Sigmoid colon (tissue), 7 donors: ENCODE data around the gene ALB. TPM values are rescaled to one million over a fixed set of nuclear protein-coding genes. Genes with fewer than 3 reads are reported as not detected.

Source experiments
- DNase-seq: peaks from one replicate; pipeline ENCODE4 v3.0.0-alpha.2; 2019
- H3K27ac ChIP-seq, 4 donors: fragments of 200-600 bp; sonication (generic); one replicate each; pipeline ENCODE4 v1.5.1; 2016 to 2019; ENCODE audit warnings: mild to moderate bottlenecking in 1 of 4
- H3K27me3 ChIP-seq, 3 donors: fragments of 200-600 bp; sonication (generic); one replicate each; pipeline ENCODE4 v1.5.1; 2019; ENCODE audit warnings: mild to moderate bottlenecking in 1 of 3
- H3K36me3 ChIP-seq, 4 donors: fragments of 200-600 bp; sonication (generic); one replicate each; pipeline ENCODE4 v1.5.1; 2016 to 2019
- H3K4me1 ChIP-seq, 4 donors: fragments of 200-600 bp; sonication (generic); one replicate each; pipeline ENCODE4 v1.5.1; 2017 to 2019
- H3K4me3 ChIP-seq, 4 donors: fragments of 200-600 bp; sonication (generic); one replicate each; pipeline ENCODE4 v1.5.1; 2017 to 2019; ENCODE audit warnings: mild to moderate bottlenecking in 2 of 4, moderate library complexity in 1 of 4
- H3K9me3 ChIP-seq, 4 donors: fragments of 200-600 bp in 3 of 4; sonication (generic) in 3 of 4; one replicate each; pipeline versions ENCODE4 v1.5.1 to v1.6.1; 2013 to 2019
- CTCF ChIP-seq, 4 experiments: fragments of 450-650 bp in 3 of 4; fragments of 200-600 bp in 1 of 4; IDR thresholded peaks; one replicate each; pipeline ENCODE4 v1.5.1; 2016 to 2019; ENCODE audit warnings: antibody characterized with exemption in 4 of 4, mild to moderate bottlenecking in 3 of 4, moderate library complexity in 2 of 4
- EP300 ChIP-seq, 4 donors: sonication (generic); formaldehyde crosslinking; IDR thresholded peaks; one replicate each; pipeline ENCODE4 v1.6.1; 2017; ENCODE audit warnings: antibody characterized with exemption in 4 of 4
- POLR2A ChIP-seq, 2 donors: fragments of 450-650 bp; IDR thresholded peaks; one replicate each; pipeline ENCODE4 v1.6.1; 2016; ENCODE audit warnings: antibody characterized with exemption in 2 of 2, mild to moderate bottlenecking in 2 of 2, moderate library complexity in 2 of 2
- POLR2AphosphoS5 ChIP-seq, 4 donors: sonication (generic); formaldehyde crosslinking; IDR thresholded peaks; one replicate each; pipeline ENCODE4 v1.6.1; 2017; ENCODE audit warnings: antibody characterized with exemption in 4 of 4
- WGBS, 2 donors: extraction: QIAGEN DNeasy Blood & Tissue Kit; methylation state at CpG; one replicate each; pipeline ENCODE4 v1.1.7; 2013; 5-methylcytosine and 5-hydroxymethylcytosine counted together
- intact Hi-C: fragments of 100-400 bp; cut with DNase I; formaldehyde crosslinking; loops from one replicate; pipeline ENCODE4 v1.15.1; 2023
- polyA plus RNA-seq, 3 donors: library from polyadenylated mRNA; stranded (reverse); fragments of 200-250 nt; gene quantifications; one replicate each; pipeline ENCODE4 v1.2.3, GENCODE V29; 2013
- total RNA-seq, 4 donors: library from RNA; depleted of rRNA; stranded (reverse); fragments of >200 nt; gene quantifications; one replicate each; pipeline ENCODE4 v1.1.0, GENCODE V29; 2016
- donor health status: healthy with polysubstance abuse.
- donor health status: Bipolar disorder and iron deficiency.
- donor health status: healthy.

Gene ALB
- total and polyA plus RNA-seq, 7 donors: 0.96 TPM; not detected in 6

GRCh38 chr4:73460913-73461522, 56.9 kb downstream of the ALB start:
- no peaks in the 10 kb centered on the region for H3K9me3 ChIP-seq
- no peak for DNase-seq
- WGBS, 2 donors: 79 to 88% methylated on average over 4 of the region's 4 CpGs
- H3K36me3 ChIP-seq: no peaks in the 10 kb centered on the region
- TF ChIP-seq POLR2AphosphoS5 (IDR thresholded peaks at IDR 0.05) (no peak), EP300 (IDR thresholded peaks at IDR 0.05) (no peak), POLR2A (IDR thresholded peaks at IDR 0.05) (no peak)
- no peaks in the 10 kb centered on the region for H3K4me1 ChIP-seq
- H3K4me3 ChIP-seq: no peak overlapping the region
- intact Hi-C loops: no loop called here
- no peak overlapping the region for H3K27ac ChIP-seq
- H3K27me3 ChIP-seq: no peaks in the 10 kb centered on the region

DNA sequence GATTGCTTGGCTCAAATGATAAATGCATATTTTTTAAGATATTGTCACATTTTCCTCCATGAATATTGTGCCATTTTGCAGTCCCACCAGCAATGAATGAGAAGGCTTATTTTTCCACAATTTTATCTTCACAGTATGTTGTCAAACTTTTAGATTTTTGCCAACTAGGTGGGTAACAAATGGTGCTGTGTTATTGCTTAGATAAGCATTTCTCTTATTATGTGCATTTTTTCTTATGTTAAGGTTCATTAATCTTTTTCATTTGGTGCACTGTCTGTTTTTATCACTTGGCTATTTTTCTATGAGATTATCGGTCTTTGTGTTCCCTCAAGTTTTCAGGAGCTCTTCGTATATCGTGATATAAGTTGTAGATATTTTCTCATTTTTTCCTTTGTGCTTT, 64.1 kb downstream of the ALB start:
- Histone ChIP-seq H3K27ac (no peak overlapping the region), H3K27me3 (no peaks in the 10 kb centered on the region), H3K4me3 (no peak overlapping the region), H3K36me3 (no peaks in the 10 kb centered on the region), H3K4me1 (no peaks in the 10 kb centered on the region), H3K9me3 (no peaks in the 10 kb centered on the region)
- intact Hi-C loops: no loop called here
- WGBS, 2 donors: 95 to 98% methylated on average over 3 of the region's 3 CpGs
- DNase-seq: no peak
- TF ChIP-seq POLR2A (IDR thresholded peaks at IDR 0.05) (no peak), POLR2AphosphoS5 (IDR thresholded peaks at IDR 0.05) (no peak), CTCF (IDR thresholded peaks at IDR 0.05) (no peak), EP300 (IDR thresholded peaks at IDR 0.05) (no peak)

DNA sequence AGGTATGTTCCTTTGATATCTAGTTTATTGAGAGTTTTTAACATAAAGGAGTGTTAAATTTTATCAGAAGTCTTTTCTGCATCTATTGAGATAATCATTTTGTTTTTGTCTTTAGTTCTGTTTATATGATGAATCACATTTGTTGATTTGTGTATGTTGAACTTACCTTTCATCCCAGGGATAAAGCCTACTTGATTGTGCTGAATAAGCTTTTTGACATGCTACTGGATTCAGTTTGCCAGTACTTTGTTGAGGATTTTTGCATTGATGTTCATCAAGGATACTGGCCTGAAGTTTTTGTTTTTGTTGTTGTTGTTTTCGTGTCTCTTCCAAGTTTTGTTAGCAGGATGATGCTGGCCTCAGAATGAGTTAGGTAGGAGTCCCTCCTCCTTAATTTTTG, 66.6 kb downstream of the ALB start:
- WGBS, 2 donors: 87 to 92% methylated on average over 1 of the region's 1 CpG
- H3K4me1 ChIP-seq: no peaks in the 10 kb centered on the region
- H3K36me3 ChIP-seq: no peaks in the 10 kb centered on the region
- H3K9me3 ChIP-seq: peaks cover 0 to 7% (median 0%) of the 10 kb centered on the region in 4 donors
- no peak overlapping the region for H3K27ac ChIP-seq
- no peak overlapping the region for H3K4me3 ChIP-seq
- no peak for TF ChIP-seq EP300 (IDR thresholded peaks at IDR 0.05)
- intact Hi-C loops: no loop called here
- no peak for DNase-seq
- H3K27me3 ChIP-seq: no peaks in the 10 kb centered on the region

Other genes with a start within 250 kb of the ALB start
- gene ANKRD17, start 145.5 kb upstream of the ALB start, total RNA-seq: 10 to 100 TPM; 41.1 to 55.1 (median 44.5) TPM
- gene ANKRD17, start 145.5 kb upstream of the ALB start, polyA plus RNA-seq: 10 to 100 TPM in 1 of 3 donors, 1 to 10 TPM in 2; 6.0 to 15.9 (median 7.6) TPM
- gene AFP, start 31.9 kb downstream of the ALB start, total RNA-seq: not detected
- gene AFP, start 31.9 kb downstream of the ALB start, polyA plus RNA-seq: not detected
- not detected for gene AFM, start 77.5 kb downstream of the ALB start, total RNA-seq
- gene AFM, start 77.5 kb downstream of the ALB start, polyA plus RNA-seq: not detected
- under 1 TPM in 3 of 4 donors, not detected in 1; under 0.01 to 0.41 (median 0.36) TPM for gene RASSF6, start 216.1 kb downstream of the ALB start, total RNA-seq
- 10 to 100 TPM in 2 of 3 donors, 1 to 10 TPM in 1; 6.6 to 30.1 (median 20.4) TPM for gene RASSF6, start 216.1 kb downstream of the ALB start, polyA plus RNA-seq